Thymus (tissue), 11 donors: Measurements from ENCODE around the gene TPM2. TPM values are rescaled to one million over a fixed set of nuclear protein-coding genes. Genes with fewer than 3 reads are reported as not detected.

Experiments used
- DNase-seq, 9 donors: peaks; one replicate each; pipeline ENCODE4 v3.0.0-alpha.2; 2013; ENCODE audit warnings: low spot score in 9 of 9, low read depth in 6 of 9, missing footprints in 1 of 9
- H3K27ac ChIP-seq, 2 donors: one replicate each; pipeline ENCODE4 v1.5.1; 2013; ENCODE audit warnings: control low read depth in 1 of 2, low read depth in 1 of 2, low read length in 1 of 2, mild to moderate bottlenecking in 1 of 2, moderate library complexity in 1 of 2
- H3K27me3 ChIP-seq, 2 donors: one replicate each; pipeline ENCODE4 v1.5.1; 2013; ENCODE audit warnings: low read length in 1 of 2; ENCODE audit not compliant: control insufficient read depth in 2 of 2, insufficient read depth in 1 of 2
- H3K36me3 ChIP-seq, 2 donors: one replicate each; pipeline ENCODE4 v1.5.1; 2013; ENCODE audit warnings: low read length in 1 of 2, mild to moderate bottlenecking in 1 of 2, moderate library complexity in 1 of 2; ENCODE audit not compliant: control insufficient read depth in 2 of 2, insufficient read depth in 2 of 2
- H3K4me1 ChIP-seq, 2 donors: one replicate each; pipeline ENCODE4 v1.5.1; 2013; ENCODE audit warnings: low read length in 2 of 2; ENCODE audit not compliant: control insufficient read depth in 2 of 2, insufficient read depth in 2 of 2
- H3K4me3 ChIP-seq, 2 donors: one replicate each; pipeline ENCODE4 v1.5.1; 2013; ENCODE audit warnings: low read length in 2 of 2, control low read depth in 1 of 2, mild to moderate bottlenecking in 1 of 2
- H3K9me3 ChIP-seq, 2 donors: one replicate each; pipeline ENCODE4 v1.5.1; 2013; ENCODE audit warnings: low read length in 1 of 2, mild to moderate bottlenecking in 1 of 2; ENCODE audit not compliant: control insufficient read depth in 2 of 2, insufficient read depth in 1 of 2
- WGBS: extraction: QIAGEN DNeasy Blood & Tissue Kit; methylation state at CpG from one replicate; pipeline ENCODE4 v1.1.7; 2013; 5-methylcytosine and 5-hydroxymethylcytosine counted together
- polyA plus RNA-seq: library from polyadenylated mRNA; stranded (reverse); fragments of 200-250 nt; gene quantifications from one replicate; pipeline ENCODE4 v1.2.3, GENCODE V29; 2013
- total RNA-seq: library from RNA; stranded (reverse); fragments of 120-200 nt; gene quantifications from one replicate; pipeline ENCODE4 v1.2.4, GENCODE V29; 2013
- donor health status: healthy.

TPM2 gene
- total and polyA plus RNA-seq, 2 donors = 28.6 to 475 TPM

DNA sequence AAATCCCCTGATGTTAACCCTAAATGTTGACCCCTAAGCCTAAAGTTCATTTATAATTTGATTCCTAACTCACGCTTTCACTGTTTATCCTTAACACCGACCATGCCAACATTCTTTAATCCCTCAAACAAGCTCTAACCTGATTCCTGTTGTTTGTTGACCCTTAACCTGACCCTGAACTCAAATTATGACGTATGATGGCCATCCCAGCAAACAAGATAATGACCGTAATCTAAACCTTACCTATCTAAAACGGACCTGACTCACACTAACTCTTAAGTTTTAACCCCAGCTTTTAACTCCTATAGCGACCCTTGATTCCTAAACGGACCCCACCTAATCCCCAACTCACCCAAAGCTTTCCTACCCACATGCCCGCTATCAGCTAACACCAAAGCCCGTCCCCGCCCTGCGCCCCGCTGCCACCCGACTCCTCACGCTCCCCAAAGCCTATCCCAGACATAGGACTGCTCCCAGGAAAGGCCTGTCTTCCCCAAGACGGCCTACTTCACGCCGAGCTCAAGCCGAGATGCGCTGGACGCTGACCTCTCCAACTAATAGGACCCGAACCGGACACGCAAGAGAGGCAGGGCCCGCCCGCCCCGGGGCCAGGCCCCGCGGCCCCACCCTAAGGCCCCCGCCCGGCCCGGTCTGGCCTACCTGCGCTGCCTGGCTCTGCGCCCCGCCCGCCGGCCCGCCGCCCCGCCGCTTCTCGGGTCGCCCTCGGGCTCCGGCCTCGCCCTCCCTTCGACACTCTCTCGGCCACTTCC lies 41.9 kb upstream of the TPM2 start:
- Histone ChIP-seq H3K27me3 (no peaks in the 10 kb centered on the region), H3K27ac (peak overlapping the region; percentile 83 to 93), H3K4me1 (peaks cover 52 to 61% of the 10 kb centered on the region in 2 donors), H3K36me3 (peaks cover 15 to 26% of the 10 kb centered on the region in 2 donors), H3K4me3 (peak overlapping the region; percentile 74 to 79), H3K9me3 (no peaks in the 10 kb centered on the region)
- 2% methylated on average over 47 of the region's 47 CpGs for WGBS
- no peak for DNase-seq

DNA sequence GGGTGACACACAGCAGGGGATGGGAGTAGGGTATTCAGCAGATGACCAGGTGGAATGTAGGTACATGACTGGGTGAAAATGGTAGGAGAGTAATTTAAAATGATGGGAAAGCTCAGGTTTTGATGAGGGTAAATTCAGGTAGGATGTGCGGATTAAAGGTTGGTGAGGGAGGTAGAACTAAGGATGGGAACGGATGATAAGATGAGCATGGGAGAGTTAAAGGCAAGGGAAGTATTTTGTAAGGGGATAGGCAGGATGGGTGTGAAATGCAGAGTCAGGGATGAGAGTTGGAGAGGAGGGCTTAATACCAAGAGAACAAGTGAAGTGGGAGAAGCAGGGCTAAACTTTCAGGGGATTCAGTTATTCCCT lies 40.7 kb upstream of the TPM2 start:
- Histone ChIP-seq H3K4me3 (peak overlapping the region; percentile 74 to 79), H3K4me1 (peaks cover 56 to 64% of the 10 kb centered on the region in 2 donors), H3K9me3 (no peaks in the 10 kb centered on the region), H3K36me3 (peaks cover 9 to 26% of the 10 kb centered on the region in 2 donors), H3K27ac (no peak overlapping the region), H3K27me3 (no peaks in the 10 kb centered on the region)
- over 99% methylated on average over 2 of the region's 2 CpGs for WGBS
- DNase-seq = peak in 1 of 9 donors; percentile 5

DNA sequence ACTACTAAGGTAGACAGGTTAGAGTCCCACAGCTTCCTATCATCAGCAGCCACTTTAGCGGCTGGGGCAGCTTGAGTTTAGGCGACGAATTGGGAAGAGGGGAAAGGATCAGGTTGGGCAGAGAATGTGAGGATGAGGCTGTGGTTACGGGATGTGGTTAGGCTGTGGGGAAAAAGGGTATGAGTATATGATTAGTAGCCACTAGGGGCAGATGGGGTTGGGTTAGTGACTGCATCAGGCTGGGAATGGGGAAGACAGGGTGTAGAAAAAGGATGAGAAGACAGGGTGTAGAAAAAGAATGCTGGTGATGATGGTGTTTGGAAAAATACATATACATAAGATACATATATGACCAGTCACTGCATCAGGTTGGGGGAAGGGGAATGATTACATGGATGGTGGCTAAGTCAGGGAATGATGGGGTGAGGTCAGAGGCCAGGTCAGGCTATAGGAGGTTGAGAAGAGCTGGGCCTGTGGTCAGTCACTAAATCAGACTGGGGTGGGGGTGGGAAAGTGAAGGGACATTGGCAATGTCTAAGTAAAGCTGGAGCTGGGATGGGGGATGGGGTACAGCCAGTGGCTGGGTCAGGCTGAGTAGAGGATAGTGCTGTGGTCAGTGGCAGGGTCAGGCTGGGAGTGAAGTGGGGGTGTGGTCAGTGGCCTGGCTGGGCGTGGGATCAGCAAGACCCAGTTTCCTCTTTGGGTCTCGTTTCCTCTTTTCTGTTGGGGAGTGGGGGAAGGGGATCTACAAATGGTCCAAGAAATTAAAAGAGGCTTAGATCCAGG lies 40.2 kb upstream of the TPM2 start:
- Histone ChIP-seq H3K4me3 (peak overlapping the region; percentile 19 to 23), H3K9me3 (no peaks in the 10 kb centered on the region), H3K36me3 (peaks cover 9 to 26% of the 10 kb centered on the region in 2 donors), H3K27me3 (no peaks in the 10 kb centered on the region), H3K4me1 (peaks cover 56 to 64% of the 10 kb centered on the region in 2 donors), H3K27ac (no peak overlapping the region)
- 17% methylated on average over 6 of the region's 6 CpGs for WGBS
- peak in 2 of 9 donors; percentile 26 to 47 for DNase-seq

DNA sequence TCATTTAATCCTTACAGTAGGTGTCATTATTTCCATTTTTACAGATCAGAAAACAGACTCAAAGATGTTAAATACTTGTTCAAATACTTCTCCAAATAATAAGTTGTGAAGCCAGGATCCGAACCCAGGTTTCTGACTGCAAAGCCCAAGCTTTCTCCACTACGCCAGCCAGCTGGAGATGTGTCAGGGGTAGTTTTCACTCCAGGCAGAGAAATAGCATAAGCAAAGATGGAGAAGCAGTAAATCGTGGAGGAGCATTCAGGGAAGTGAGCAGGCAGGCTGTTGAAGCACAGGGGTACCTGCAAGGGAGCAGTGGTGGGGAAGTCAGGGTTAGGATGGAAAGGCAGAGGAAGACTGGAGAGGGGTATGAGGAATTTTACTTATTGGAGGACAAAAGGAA lies 39.4 kb upstream of the TPM2 start:
- WGBS = 76% methylated on average over 3 of the region's 3 CpGs
- H3K9me3 ChIP-seq = no peaks in the 10 kb centered on the region
- H3K4me1 ChIP-seq = peaks cover 56 to 64% of the 10 kb centered on the region in 2 donors
- H3K27me3 ChIP-seq = no peaks in the 10 kb centered on the region
- peak overlapping the region; percentile 17 to 23 for H3K4me3 ChIP-seq
- DNase-seq = peak in 1 of 9 donors; percentile 18
- peaks cover 16 to 32% of the 10 kb centered on the region in 2 donors for H3K36me3 ChIP-seq
- H3K27ac ChIP-seq = peak overlapping the region in 1 of 2 donors; percentile 52

DNA sequence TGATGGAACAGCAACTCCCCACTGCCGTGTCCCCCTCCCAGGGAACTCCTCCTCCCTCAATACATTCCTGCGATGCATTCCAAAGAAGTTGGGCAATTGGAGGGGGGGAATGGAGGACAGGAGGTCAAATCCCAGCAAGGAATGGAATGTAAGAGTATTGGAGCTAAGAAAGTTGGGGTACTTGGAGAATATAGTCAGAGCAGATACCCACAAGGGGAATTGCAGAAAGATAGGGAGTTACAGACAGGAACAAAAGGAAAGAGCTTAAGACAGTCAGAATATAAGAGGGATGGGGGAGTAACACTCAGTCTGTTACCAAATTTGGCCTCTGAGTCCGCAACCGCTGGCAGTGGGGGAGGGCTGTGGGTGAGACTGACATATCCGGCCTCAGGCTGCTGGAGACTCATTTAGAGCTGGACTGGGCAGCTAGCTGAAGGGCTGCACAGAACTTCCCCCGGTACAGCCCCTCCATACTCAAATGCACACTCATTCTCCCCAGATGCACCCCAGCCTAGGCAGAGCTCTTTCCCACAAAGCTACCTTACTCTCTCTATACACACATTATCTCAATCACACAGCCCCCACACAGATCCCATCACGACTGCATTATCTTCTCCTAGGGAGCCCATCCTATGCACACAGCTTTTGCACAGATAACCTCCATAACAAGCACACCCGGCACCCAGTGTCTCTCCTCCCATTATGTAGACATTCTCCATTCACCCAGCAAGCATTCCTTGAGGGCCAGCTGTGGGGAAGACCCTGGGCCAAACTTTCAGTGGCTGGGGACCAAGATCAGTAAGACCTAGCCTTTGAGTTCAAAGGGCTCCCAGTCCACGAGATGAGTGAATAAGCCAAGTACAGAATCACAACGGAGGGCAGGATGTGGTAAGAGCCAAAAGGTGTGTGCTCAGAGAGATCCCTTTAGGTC lies 38.6 kb upstream of the TPM2 start:
- Histone ChIP-seq H3K9me3 (no peaks in the 10 kb centered on the region), H3K27me3 (no peaks in the 10 kb centered on the region), H3K4me3 (peak overlapping the region; percentile 5 to 12), H3K4me1 (peaks cover 52 to 60% of the 10 kb centered on the region in 2 donors), H3K27ac (peak overlapping the region; percentile 38 to 55), H3K36me3 (peaks cover 24 to 40% of the 10 kb centered on the region in 2 donors)
- 13% methylated on average over 10 of the region's 10 CpGs for WGBS
- peak in 4 of 9 donors; percentile 44 to 76 (median 51) for DNase-seq

DNA sequence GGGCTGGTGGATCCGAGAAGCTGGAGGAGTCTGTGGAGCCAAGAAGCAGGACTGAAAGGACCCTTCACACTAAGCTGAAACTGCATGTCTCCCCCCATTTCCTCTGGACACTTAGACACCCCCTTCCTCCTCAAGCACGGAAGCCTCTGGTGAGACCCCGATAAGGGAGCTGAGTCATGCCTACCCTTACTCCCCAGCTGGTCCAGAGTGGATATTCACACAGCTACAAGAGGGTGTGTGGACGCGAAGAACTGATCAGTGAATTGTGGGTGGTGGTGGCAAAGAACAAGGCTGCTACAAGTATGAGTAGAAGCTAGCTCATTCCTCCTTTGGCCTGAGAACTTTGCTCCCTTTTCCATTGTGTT lies 37.9 kb upstream of the TPM2 start:
- DNase-seq = peak in 1 of 9 donors; percentile 16
- 43% methylated on average over 5 of the region's 5 CpGs for WGBS
- H3K4me3 ChIP-seq = no peak overlapping the region
- H3K27me3 ChIP-seq = no peaks in the 10 kb centered on the region
- H3K4me1 ChIP-seq = peaks cover 47 to 54% of the 10 kb centered on the region in 2 donors
- H3K36me3 ChIP-seq = peaks cover 29 to 46% of the 10 kb centered on the region in 2 donors
- H3K9me3 ChIP-seq = no peaks in the 10 kb centered on the region
- peak overlapping the region; percentile 2 to 9 for H3K27ac ChIP-seq

DNA sequence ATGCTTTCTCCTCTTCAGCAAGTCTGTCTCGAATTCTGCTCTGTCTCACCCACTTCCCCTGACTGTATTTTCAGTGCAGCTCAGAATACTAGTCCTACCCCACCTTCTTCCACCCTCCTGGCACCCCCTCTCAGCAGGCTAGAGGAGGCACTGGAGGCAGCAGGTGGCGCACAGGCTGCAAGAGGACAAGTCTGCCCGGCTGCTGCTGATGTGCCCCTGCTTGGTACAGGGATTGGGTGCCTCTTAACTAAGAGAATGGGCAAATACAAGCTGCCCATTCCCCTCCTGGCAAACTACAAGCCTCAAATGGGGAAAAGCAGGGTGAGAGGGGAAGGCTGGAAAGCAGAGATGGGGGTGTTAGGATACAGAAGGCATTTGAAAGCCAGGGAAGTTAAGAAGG lies 37.2 kb upstream of the TPM2 start:
- peaks cover 47 to 53% of the 10 kb centered on the region in 2 donors for H3K4me1 ChIP-seq
- DNase-seq = peak in 7 of 9 donors; percentile 52 to 92 (median 75)
- H3K36me3 ChIP-seq = peaks cover 36 to 53% of the 10 kb centered on the region in 2 donors
- peak overlapping the region; percentile 50 to 70 for H3K27ac ChIP-seq
- H3K4me3 ChIP-seq = no peak overlapping the region
- H3K27me3 ChIP-seq = no peaks in the 10 kb centered on the region
- H3K9me3 ChIP-seq = no peaks in the 10 kb centered on the region
- 6% methylated on average over 3 of the region's 3 CpGs for WGBS

DNA sequence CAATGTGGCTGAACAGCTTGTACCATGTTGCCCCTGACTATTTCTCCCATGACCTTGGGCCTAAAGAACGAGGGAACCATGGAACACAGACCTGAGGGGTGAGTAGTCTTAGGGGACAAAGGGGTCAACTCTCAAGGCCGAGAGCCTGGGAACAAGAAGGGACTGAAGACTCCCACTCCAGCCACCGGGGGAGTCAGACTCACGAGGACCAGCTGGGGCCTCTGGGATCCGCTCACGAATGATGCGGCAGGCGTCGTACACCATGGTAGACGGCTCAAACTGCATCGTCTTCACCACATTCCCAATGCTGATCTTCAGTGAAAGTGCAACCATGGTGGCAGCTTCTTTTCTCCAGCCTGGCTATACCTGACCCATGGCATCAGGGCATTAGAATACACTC lies 35.6 kb upstream of the TPM2 start:
- H3K27me3 ChIP-seq = no peaks in the 10 kb centered on the region
- H3K4me3 ChIP-seq = no peak overlapping the region
- 98% methylated on average over 11 of the region's 11 CpGs for WGBS
- H3K4me1 ChIP-seq = peaks cover 35 to 43% of the 10 kb centered on the region in 2 donors
- peaks cover 50 to 69% of the 10 kb centered on the region in 2 donors for H3K36me3 ChIP-seq
- H3K9me3 ChIP-seq = no peaks in the 10 kb centered on the region
- no peak overlapping the region for H3K27ac ChIP-seq
- DNase-seq = no peak
